NOMO-1 (cell line): ENCODE results near the gene GTPBP4.
"Not testable (repeated sequence)": the region's sequence is repeated elsewhere in the genome, so short reads cannot be mapped to it uniquely, and the experiment has no call there.

Experiments used
- DNase-seq, 2 experiments: peaks; one replicate each; lab custom pipeline; 2025; ENCODE audit not compliant: unreplicated experiment in 2 of 2; lab: John Stamatoyannopoulos, UW

Gene GTPBP4

GRCh38 chr10:1050554-1050953 is 62.3 kb downstream of the GTPBP4 start:
- DNase-seq = peak in 1 of 2 experiments; percentile 5

DNA sequence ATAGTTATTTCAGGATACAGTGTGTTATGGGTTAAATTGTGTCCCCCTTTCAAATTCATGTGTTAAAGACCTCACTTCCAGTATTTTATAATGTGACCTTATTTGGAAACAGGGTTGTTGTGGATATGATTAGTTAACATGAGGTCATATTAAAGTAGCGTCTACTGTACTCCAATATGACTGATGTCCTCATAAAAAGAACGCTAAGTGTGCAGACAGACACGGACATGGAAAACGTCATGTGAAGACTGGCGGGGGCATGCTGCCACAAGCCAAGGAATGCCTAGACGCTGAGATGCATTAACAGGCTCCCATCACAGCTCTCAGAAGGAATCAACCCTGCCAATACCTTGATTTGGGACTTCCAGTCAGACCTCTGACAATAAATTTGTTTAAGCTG is 66.5 kb downstream of the GTPBP4 start:
- DNase-seq = no peak

GRCh38 chr10:1056326-1057105 is 68.3 kb downstream of the GTPBP4 start, which contains the start of gene WDR37:
Gene WDR37, plus strand, starts transcription at chr10:1056385. Its CDS starts 15,771 bp downstream, at chr10:1072156.
- DNase-seq = peak; percentile 62 to 82

- DNase-seq = peak; percentile 35 to 86
Measured at GRCh38 chr10:1057106-1057657, 68.9 kb downstream of the GTPBP4 start.

DNA sequence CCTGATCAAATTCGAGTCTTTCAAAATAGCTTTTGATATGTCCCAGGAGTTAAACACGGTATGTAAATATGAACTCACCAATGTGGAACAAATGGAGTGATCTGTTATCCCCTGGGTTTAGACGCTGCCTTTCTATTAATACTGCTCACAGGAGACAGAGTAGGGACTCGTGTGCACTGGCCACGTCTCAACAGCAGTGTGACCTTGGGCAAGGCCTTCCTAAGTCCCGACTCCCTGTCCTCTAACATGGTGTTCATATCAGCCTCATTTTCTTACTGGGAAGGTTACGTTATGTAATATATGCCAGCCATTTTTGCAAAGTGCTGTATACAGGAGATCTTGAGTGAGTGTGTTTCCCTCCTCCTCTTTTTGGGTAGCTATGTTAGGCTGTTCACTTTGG is 69.8 kb downstream of the GTPBP4 start:
- no peak for DNase-seq

- DNase-seq = no peak
Measured at GRCh38 chr10:1059902-1060301, 71.7 kb downstream of the GTPBP4 start.

DNA sequence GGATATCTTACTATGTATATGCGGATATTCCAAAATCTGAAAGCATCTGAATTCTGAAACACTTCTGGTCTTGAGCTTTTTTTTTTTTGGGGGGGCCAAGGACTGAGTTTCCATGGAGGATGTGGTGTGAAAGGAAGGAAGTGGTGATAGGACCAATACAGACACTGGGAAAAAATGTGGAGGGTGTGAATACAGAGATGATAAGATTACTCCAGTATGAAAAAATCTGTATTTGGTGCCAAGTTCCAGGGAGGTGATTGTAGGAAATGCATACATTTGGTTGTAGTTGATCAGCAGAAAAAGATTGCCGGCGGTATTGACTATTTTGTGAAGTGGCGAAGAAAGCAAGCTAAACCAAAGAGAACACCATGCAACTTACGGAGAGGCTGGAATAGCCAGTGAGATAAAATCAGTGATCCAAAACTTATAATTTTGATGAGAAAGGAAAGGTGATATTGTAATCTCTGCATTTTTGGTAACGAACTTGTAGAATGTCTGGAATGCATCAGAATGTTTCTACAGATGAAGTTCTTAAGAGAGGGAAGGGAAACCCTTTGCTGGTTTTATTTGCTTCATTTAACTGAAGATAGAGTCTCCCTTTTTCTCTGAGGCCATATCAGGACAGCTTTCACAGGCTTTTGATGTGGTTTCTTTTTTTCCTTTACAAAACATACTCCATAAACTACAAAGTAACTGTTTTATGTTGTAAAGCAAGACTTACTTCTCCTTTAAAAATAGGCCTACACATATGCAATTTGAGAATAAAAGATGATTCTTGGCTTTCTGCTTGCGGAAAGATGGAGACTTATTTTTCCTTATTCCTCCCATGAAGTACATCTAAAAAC is 73.9 kb downstream of the GTPBP4 start:
- no peak for DNase-seq

- DNase-seq = no peak
Measured at GRCh38 chr10:1063232-1063865, 75.1 kb downstream of the GTPBP4 start.

DNA sequence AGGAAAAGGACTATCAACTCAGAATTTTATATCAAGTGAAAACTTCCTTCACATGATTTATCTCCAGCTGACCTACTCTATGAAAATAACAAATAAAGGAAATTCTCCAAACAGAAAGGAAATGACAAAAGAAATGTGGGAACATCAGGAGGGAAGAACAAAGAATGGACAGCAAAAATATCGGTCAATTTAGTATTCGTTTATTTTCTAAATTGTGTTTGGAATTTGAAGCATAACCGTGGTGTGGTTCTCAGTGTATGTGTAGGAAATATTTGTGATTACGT is 76.7 kb downstream of the GTPBP4 start:
- no peak for DNase-seq

DNA sequence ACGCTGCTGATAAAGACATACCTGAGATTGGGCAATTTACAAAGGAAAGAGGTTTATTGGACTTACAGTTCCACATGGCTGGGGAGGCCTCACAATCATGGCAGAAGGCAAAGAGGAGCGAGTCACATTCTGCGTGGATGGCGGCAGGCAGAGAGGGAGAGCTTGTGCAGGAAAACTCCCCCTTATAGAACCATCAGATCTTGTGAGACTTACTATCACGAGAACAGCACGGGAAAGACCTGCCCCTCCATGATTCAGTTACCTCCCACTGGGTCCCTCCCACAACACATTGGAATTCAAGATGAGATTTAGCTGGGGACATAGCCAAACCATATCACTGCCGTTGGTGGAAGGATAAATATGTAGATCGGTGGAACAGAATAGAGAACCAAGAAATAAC is 78.5 kb downstream of the GTPBP4 start:
- DNase-seq = not testable (repeated sequence)

GRCh38 chr10:1068380-1069361 is 80.4 kb downstream of the GTPBP4 start:
- no peak for DNase-seq
